Activated CD8-positive, alpha-beta T cell treated with anti-CD3 and anti-CD28 coated beads, Interleukin-2, amount 10 ng/mL, durations not matched to agents 7 days and 5 days (primary cell): Measurements from ENCODE around the gene APBA1. TPM values are rescaled to one million over a fixed set of nuclear protein-coding genes. Genes with fewer than 3 reads are reported as not detected.

ENCODE experiments used
- ATAC-seq: fragments of 150-1000 bp; cut with Tn5 transposase; one replicate; pipeline ENCODE4 v1.10.0; 2021; ENCODE audit warnings: moderate library complexity
- CTCF ChIA-PET: fragments of 350-600 bp; sonication (Branson Sonifier 250); formaldehyde crosslinking; loops from one replicate; lab custom pipeline; 2021; ENCODE audit warnings: antibody characterized with exemption; lab: Charles Lee
- POLR2A ChIA-PET: fragments of 350-600 bp; sonication (Branson Sonifier 250); formaldehyde crosslinking; loops from one replicate; lab custom pipeline; 2021; ENCODE audit warnings: antibody characterized with exemption; lab: Charles Lee
- DNase-seq: peaks from one replicate; pipeline ENCODE4 v3.0.0-alpha.2; 2020
- H3K27ac Mint-ChIP-seq: one replicate; pipeline ENCODE4 v1.8.0; 2021; ENCODE audit warnings: mild to moderate bottlenecking, mixed read lengths
- H3K27me3 Mint-ChIP-seq: one replicate; pipeline ENCODE4 v1.8.0; 2021; ENCODE audit warnings: low read depth, mixed read lengths
- H3K36me3 Mint-ChIP-seq: one replicate; pipeline ENCODE4 v1.8.0; 2021; ENCODE audit warnings: low read depth, mixed read lengths
- H3K4me1 Mint-ChIP-seq: one replicate; pipeline ENCODE4 v1.8.0; 2021; ENCODE audit warnings: low read depth, mixed read lengths
- H3K4me3 Mint-ChIP-seq: one replicate; pipeline ENCODE4 v1.8.0; 2021; ENCODE audit warnings: mild to moderate bottlenecking, mixed read lengths
- H3K9me3 Mint-ChIP-seq: one replicate; pipeline ENCODE4 v1.8.0; 2022; ENCODE audit warnings: mixed read lengths; ENCODE audit not compliant: insufficient read depth
- total RNA-seq, 2 experiments: library from RNA; stranded (reverse); gene quantifications; one replicate each; pipeline ENCODE4 v1.2.3, GENCODE V29; 2021

Gene APBA1
- total RNA-seq, 2 experiments from 2014 or later = 0.13 TPM

GRCh38 chr9:69542058-69542457, 130.1 kb downstream of the APBA1 start:
- H3K4me3 Mint-ChIP-seq = no peak overlapping the region
- no peak overlapping the region for H3K27ac Mint-ChIP-seq
- DNase-seq (no peak), ATAC-seq (no peak)
- peaks cover 6% of the 10 kb centered on the region for H3K27me3 Mint-ChIP-seq
- H3K9me3 Mint-ChIP-seq = no peaks in the 10 kb centered on the region
- H3K4me1 Mint-ChIP-seq = no peaks in the 10 kb centered on the region
- ChIA-PET POLR2A (no interaction called here), CTCF (no interaction called here)
- no peaks in the 10 kb centered on the region for H3K36me3 Mint-ChIP-seq

- no peak overlapping the region for H3K27ac Mint-ChIP-seq
- no peaks in the 10 kb centered on the region for H3K9me3 Mint-ChIP-seq
- ATAC-seq (no peak), DNase-seq (no peak)
- H3K27me3 Mint-ChIP-seq = peaks cover 7% of the 10 kb centered on the region
- no peaks in the 10 kb centered on the region for H3K4me1 Mint-ChIP-seq
- ChIA-PET CTCF (no interaction called here), POLR2A (no interaction called here)
- H3K36me3 Mint-ChIP-seq = no peaks in the 10 kb centered on the region
- H3K4me3 Mint-ChIP-seq = no peak overlapping the region
These were observed 136.3 kb downstream of the APBA1 start for GRCh38 chr9:69535911-69536310.

GRCh38 chr9:69535286-69535832, 136.8 kb downstream of the APBA1 start:
- no peaks in the 10 kb centered on the region for H3K36me3 Mint-ChIP-seq
- no peak overlapping the region for H3K4me3 Mint-ChIP-seq
- peaks cover 7% of the 10 kb centered on the region for H3K27me3 Mint-ChIP-seq
- H3K4me1 Mint-ChIP-seq = no peaks in the 10 kb centered on the region
- DNase-seq (no peak), ATAC-seq (no peak)
- CTCF ChIA-PET = no interaction called here
- H3K27ac Mint-ChIP-seq = no peak overlapping the region
- no peaks in the 10 kb centered on the region for H3K9me3 Mint-ChIP-seq
- POLR2A ChIA-PET = no interaction called here

GRCh38 chr9:69532396-69532795, 139.8 kb downstream of the APBA1 start:
- Mint-ChIP-seq H3K36me3 (no peaks in the 10 kb centered on the region), H3K27ac (no peak overlapping the region), H3K27me3 (peaks cover 6% of the 10 kb centered on the region), H3K4me3 (no peak overlapping the region), H3K9me3 (no peaks in the 10 kb centered on the region), H3K4me1 (no peaks in the 10 kb centered on the region)
- DNase-seq (no peak), ATAC-seq (no peak)
- ChIA-PET POLR2A (no interaction called here), CTCF (no interaction called here)

- no peak for ATAC-seq
- CTCF ChIA-PET = no interaction called here
These were observed 144.7 kb downstream of the APBA1 start for GRCh38 chr9:69527454-69527853.

GRCh38 chr9:69526699-69527098, 145.5 kb downstream of the APBA1 start:
- no peak overlapping the region for H3K4me3 Mint-ChIP-seq
- CTCF ChIA-PET = no interaction called here
- DNase-seq (no peak), ATAC-seq (no peak)
- H3K27me3 Mint-ChIP-seq = peaks cover 5% of the 10 kb centered on the region
- H3K9me3 Mint-ChIP-seq = no peaks in the 10 kb centered on the region
- POLR2A ChIA-PET = no interaction called here
- no peaks in the 10 kb centered on the region for H3K36me3 Mint-ChIP-seq
- H3K4me1 Mint-ChIP-seq = no peaks in the 10 kb centered on the region
- no peak overlapping the region for H3K27ac Mint-ChIP-seq

More at GRCh38 chr9:69527454-69527853, 144.7 kb downstream of the APBA1 start:
- no peak overlapping the region for H3K4me3 Mint-ChIP-seq
- H3K36me3 Mint-ChIP-seq = no peaks in the 10 kb centered on the region
- peaks cover 6% of the 10 kb centered on the region for H3K27me3 Mint-ChIP-seq
- POLR2A ChIA-PET = no interaction called here
- H3K27ac Mint-ChIP-seq = no peak overlapping the region
- H3K4me1 Mint-ChIP-seq = no peaks in the 10 kb centered on the region
- no peak for DNase-seq
- no peaks in the 10 kb centered on the region for H3K9me3 Mint-ChIP-seq

GRCh38 chr9:69519470-69520240, 152.5 kb downstream of the APBA1 start:
- peaks cover 7% of the 10 kb centered on the region for H3K9me3 Mint-ChIP-seq
- no peak overlapping the region for H3K4me3 Mint-ChIP-seq
- peaks cover 4% of the 10 kb centered on the region for H3K36me3 Mint-ChIP-seq
- no peak overlapping the region for H3K27ac Mint-ChIP-seq
- ATAC-seq (no peak), DNase-seq (no peak)
- no peaks in the 10 kb centered on the region for H3K4me1 Mint-ChIP-seq
- H3K27me3 Mint-ChIP-seq = peaks cover 3% of the 10 kb centered on the region
- CTCF ChIA-PET = no interaction called here
- POLR2A ChIA-PET = no interaction called here

- Mint-ChIP-seq H3K4me3 (no peak overlapping the region), H3K9me3 (peaks cover 7% of the 10 kb centered on the region), H3K4me1 (no peaks in the 10 kb centered on the region), H3K27me3 (peaks cover 3% of the 10 kb centered on the region), H3K36me3 (peaks cover 4% of the 10 kb centered on the region), H3K27ac (no peak overlapping the region)
- DNase-seq (no peak), ATAC-seq (no peak)
- POLR2A ChIA-PET = no interaction called here
- CTCF ChIA-PET = no interaction called here
These were observed 155.5 kb downstream of the APBA1 start for GRCh38 chr9:69516353-69517322.

- CTCF ChIA-PET = no interaction called here
- DNase-seq (no peak), ATAC-seq (no peak)
- Mint-ChIP-seq H3K9me3 (peaks cover 7% of the 10 kb centered on the region), H3K27ac (no peak overlapping the region), H3K27me3 (peaks cover 3% of the 10 kb centered on the region), H3K36me3 (peaks cover 4% of the 10 kb centered on the region), H3K4me1 (no peaks in the 10 kb centered on the region), H3K4me3 (no peak overlapping the region)
- POLR2A ChIA-PET = no interaction called here
These were observed 156.4 kb downstream of the APBA1 start for GRCh38 chr9:69515810-69516209.

GRCh38 chr9:69513141-69513820, 158.9 kb downstream of the APBA1 start:
- H3K36me3 Mint-ChIP-seq = peaks cover 4% of the 10 kb centered on the region
- ATAC-seq = no peak

GRCh38 chr9:69504058-69504457, 168.1 kb downstream of the APBA1 start:
- Mint-ChIP-seq H3K27me3 (no peaks in the 10 kb centered on the region), H3K9me3 (no peaks in the 10 kb centered on the region), H3K27ac (no peak overlapping the region), H3K4me1 (peaks cover 4% of the 10 kb centered on the region), H3K36me3 (no peaks in the 10 kb centered on the region), H3K4me3 (no peak overlapping the region)
- DNase-seq (no peak), ATAC-seq (no peak)
- ChIA-PET CTCF (no interaction called here), POLR2A (no interaction called here)

More at GRCh38 chr9:69513141-69513820, 158.9 kb downstream of the APBA1 start:
- POLR2A ChIA-PET = no interaction called here
- Mint-ChIP-seq H3K27me3 (no peaks in the 10 kb centered on the region), H3K9me3 (peaks cover 7% of the 10 kb centered on the region), H3K4me1 (no peaks in the 10 kb centered on the region), H3K27ac (no peak overlapping the region), H3K4me3 (no peak overlapping the region)
- CTCF ChIA-PET = interaction anchor here (1.1 kb wide), 1 partner anchor 91 kb away, joined by 3 read pairs; no protein-coding TSS in a partner anchor
- no peak for DNase-seq
